Nephron (organoid): ENCODE results near the gene BMP8B.

Experiments used
- H3K27ac Mint-ChIP-seq, 3 experiments: 2 replicates each; pipeline ENCODE4 v1.8.0; 2020; ENCODE audit warnings: mixed read lengths in 3 of 3, mild to moderate bottlenecking in 2 of 3, moderate library complexity in 1 of 3
- H3K27me3 Mint-ChIP-seq: 2 replicates; pipeline ENCODE4 v1.8.0; 2021; ENCODE audit warnings: low read depth, mild to moderate bottlenecking, moderate library complexity, mixed read lengths
- H3K36me3 Mint-ChIP-seq: 2 replicates; pipeline ENCODE4 v1.8.0; 2020; ENCODE audit warnings: low read depth, mixed read lengths
- H3K4me1 Mint-ChIP-seq: 2 replicates; pipeline ENCODE4 v1.8.0; 2020; ENCODE audit warnings: mixed read lengths
- H3K4me3 Mint-ChIP-seq, 3 experiments: 2 replicates each; pipeline ENCODE4 v1.8.0; 2020; ENCODE audit warnings: mild to moderate bottlenecking in 3 of 3, mixed read lengths in 3 of 3, moderate library complexity in 2 of 3
- H3K9me3 Mint-ChIP-seq: 2 replicates; pipeline ENCODE4 v1.8.0; 2020; ENCODE audit warnings: mixed read lengths
- TF ChIP-seq, protein P1 (sequence below), 3 experiments: fragments of 200-600 bp; sonication (generic); IDR thresholded peaks; one replicate each; pipeline ENCODE4 v1.5.0; 2021; ENCODE audit warnings: antibody characterized with exemption in 3 of 3; ENCODE audit not compliant: unreplicated experiment in 3 of 3

The BMP8B gene

DNA sequence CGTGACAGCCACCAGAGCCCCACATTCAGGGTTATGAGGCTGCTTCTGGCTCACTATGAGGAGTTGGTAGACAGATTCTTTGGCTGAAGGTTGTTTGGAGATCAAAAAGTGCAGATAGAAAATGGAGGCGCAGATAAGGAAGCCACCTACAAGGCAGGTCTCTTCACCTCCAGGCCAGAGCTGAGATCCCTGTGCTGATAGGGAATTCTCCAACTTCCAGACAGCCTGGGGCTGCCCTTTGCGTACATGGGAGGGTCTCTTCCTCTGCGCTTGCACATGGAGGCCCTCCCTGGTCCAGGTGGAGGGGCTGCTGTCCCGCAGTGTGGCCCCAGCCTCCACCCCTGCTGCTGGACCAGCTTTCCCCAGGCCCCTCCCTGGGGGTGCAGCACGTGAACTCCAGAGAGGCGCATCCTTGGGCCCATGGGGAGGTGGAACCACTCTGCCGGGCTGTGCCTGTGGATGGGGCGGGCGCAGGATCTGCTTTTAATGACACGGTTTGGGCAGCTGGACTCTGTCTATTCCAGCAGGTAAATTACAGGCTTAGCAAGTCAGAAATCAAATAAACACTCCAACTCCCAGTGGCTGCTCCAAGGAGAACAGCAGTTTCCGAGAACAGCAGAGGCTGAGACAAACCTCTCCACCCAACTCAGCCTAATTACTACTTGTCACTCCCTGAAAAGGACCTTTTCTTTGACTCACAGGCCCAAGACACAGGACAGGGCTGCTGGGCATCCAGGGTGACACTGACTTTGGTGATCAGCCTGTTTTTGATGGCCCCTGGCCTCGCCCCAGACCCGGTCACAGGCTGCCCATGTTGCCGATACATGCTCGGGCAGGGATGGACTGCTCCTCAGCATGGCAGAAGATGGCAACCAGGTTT is 29.9 kb downstream of the BMP8B start:
- Mint-ChIP-seq H3K27ac (no peak overlapping the region), H3K4me3 (no peak overlapping the region), H3K27me3 (no peaks in the 10 kb centered on the region), H3K36me3 (peaks cover 35% of the 10 kb centered on the region), H3K9me3 (no peaks in the 10 kb centered on the region), H3K4me1 (peaks cover 4% of the 10 kb centered on the region)
- TF ChIP-seq, protein P1, sequence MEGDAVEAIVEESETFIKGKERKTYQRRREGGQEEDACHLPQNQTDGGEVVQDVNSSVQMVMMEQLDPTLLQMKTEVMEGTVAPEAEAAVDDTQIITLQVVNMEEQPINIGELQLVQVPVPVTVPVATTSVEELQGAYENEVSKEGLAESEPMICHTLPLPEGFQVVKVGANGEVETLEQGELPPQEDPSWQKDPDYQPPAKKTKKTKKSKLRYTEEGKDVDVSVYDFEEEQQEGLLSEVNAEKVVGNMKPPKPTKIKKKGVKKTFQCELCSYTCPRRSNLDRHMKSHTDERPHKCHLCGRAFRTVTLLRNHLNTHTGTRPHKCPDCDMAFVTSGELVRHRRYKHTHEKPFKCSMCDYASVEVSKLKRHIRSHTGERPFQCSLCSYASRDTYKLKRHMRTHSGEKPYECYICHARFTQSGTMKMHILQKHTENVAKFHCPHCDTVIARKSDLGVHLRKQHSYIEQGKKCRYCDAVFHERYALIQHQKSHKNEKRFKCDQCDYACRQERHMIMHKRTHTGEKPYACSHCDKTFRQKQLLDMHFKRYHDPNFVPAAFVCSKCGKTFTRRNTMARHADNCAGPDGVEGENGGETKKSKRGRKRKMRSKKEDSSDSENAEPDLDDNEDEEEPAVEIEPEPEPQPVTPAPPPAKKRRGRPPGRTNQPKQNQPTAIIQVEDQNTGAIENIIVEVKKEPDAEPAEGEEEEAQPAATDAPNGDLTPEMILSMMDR (IDR thresholded peaks at IDR 0.05; ENCODE audit: unreplicated experiment in 3 of 3), result no peak

DNA sequence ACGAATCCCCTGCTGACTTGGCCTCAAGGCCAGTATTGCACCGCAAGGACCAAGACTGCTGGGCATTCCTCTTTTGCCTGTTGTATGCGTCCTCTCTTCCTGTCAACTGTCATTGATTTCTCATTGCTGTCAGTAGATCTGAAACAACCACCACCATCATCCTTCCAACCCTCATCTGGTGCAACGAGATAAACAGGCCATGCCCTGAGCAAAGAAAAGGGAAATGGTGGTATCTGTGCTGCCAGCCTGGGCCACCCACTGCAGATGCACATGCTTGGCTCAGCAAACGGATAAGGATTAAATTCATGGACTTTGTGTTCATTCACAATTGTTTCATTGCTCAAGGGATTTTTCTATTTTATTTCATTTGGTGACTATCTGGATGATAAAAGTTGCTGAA is 31.2 kb downstream of the BMP8B start:
- TF ChIP-seq, protein P1 (IDR thresholded peaks at IDR 0.05; ENCODE audit: unreplicated experiment in 3 of 3), result no peak
- no peak overlapping the region for H3K27ac Mint-ChIP-seq
- no peaks in the 10 kb centered on the region for H3K9me3 Mint-ChIP-seq
- peaks cover 41% of the 10 kb centered on the region for H3K36me3 Mint-ChIP-seq
- peaks cover 4% of the 10 kb centered on the region for H3K4me1 Mint-ChIP-seq
- peaks cover 4% of the 10 kb centered on the region for H3K27me3 Mint-ChIP-seq
- H3K4me3 Mint-ChIP-seq, result no peak overlapping the region

DNA sequence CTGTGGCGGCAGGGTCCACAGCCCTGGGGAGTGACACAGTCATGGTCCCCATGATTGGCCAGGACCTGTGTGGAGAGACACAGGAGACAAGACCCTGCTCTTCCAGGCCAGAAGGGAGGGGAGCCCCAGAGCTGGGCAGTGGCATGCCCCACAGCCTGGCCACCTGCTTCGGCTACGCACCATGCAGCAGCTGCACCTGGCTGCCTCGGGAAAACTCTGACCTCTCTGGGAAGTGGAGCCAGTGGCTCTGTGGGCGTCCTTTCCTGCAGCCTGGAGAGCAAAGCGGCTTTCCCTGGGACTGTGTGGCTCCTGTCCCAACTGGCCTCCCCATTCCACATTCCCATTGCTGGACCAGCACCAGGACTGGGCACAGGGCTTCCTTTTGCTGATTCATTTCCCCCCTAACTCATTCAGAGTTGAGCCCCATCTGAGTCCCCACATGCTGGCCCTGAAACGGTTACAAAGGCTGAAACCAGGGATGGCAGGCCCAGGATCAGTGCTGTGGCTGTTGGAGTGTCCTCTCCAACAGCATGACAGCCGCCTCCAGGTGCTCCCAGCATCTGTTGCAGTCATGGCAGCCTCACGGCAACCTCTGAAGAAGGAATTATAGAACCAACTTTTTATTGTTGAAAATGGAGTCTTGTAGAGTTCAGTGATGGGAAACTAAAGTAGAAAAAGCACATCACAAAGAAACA is 32.6 kb downstream of the BMP8B start:
- Mint-ChIP-seq H3K27me3 (peaks cover 4% of the 10 kb centered on the region), H3K4me1 (peaks cover 4% of the 10 kb centered on the region), H3K36me3 (peaks cover 46% of the 10 kb centered on the region), H3K27ac (no peak overlapping the region), H3K9me3 (no peaks in the 10 kb centered on the region), H3K4me3 (no peak overlapping the region)
- TF ChIP-seq, protein P1 (IDR thresholded peaks at IDR 0.05; ENCODE audit: unreplicated experiment in 3 of 3), result no peak

DNA sequence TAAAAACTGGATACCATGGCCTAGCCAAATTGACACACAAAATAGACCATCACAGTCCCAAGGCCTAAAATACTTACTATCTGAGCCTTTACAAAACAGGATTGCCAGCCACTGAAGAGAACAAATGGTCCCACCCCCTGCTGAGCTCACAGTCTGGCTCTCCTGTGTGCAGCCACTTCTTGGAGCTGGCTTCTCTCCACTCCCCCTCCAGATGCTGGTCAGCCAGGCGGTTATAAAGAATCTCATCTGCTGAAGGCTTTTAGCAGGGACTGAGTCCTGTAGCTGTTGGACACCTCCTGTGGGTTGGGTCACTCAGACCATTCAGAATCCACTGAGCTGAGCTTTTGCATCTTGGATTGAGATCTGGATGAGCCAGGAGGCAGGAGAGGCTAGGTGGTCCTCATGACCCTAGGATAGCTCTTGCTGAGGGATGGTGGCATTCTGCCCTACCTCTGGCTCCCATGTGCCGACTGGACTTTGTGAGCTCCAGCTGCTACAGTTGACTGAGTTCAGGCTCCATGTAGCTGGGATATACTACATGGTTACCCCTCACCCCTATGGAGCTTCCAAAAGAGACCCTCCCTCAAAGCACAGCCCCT is 33.7 kb downstream of the BMP8B start:
- H3K27ac Mint-ChIP-seq, result no peak overlapping the region
- no peak overlapping the region for H3K4me3 Mint-ChIP-seq
- peaks cover 57% of the 10 kb centered on the region for H3K36me3 Mint-ChIP-seq
- peaks cover 4% of the 10 kb centered on the region for H3K4me1 Mint-ChIP-seq
- no peaks in the 10 kb centered on the region for H3K9me3 Mint-ChIP-seq
- peaks cover 4% of the 10 kb centered on the region for H3K27me3 Mint-ChIP-seq
- TF ChIP-seq, protein P1 (IDR thresholded peaks at IDR 0.05; ENCODE audit: unreplicated experiment in 3 of 3), result no peak

DNA sequence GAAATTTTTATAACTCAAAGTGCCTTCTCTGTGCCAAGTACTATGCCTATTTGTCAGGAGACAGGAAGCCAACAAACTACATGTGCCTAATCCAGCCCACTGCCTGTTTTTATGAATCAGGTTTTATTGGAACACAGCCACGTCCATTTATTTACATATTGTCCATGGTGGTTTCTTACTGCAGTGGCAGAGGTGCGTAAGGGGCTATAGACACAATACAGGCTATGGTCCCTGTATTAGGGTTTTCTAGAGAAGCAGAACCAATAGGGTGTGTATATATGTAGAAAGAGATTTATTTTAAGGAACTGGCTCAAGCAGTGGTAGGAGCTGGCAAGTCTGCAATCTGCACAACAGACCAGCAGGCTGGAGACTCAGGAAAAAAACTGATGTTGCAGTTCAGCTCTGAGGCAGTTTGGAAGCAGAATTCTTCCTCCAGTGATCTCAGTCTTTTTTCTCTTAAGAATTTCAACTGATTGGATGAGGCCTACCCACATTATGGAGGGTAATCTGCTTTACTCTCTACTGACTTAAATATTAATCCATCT is 34.6 kb downstream of the BMP8B start:
- Mint-ChIP-seq H3K4me1 (peaks cover 4% of the 10 kb centered on the region), H3K27me3 (peaks cover 4% of the 10 kb centered on the region), H3K9me3 (no peaks in the 10 kb centered on the region), H3K36me3 (peaks cover 55% of the 10 kb centered on the region), H3K4me3 (no peak overlapping the region), H3K27ac (no peak overlapping the region)
- TF ChIP-seq, protein P1 (IDR thresholded peaks at IDR 0.05; ENCODE audit: unreplicated experiment in 3 of 3), result no peak
